Mucosa of rectum (tissue), 2 donors: ENCODE results near the gene OR2T11.
"Not testable (repeated sequence)": the region's sequence is repeated elsewhere in the genome, so short reads cannot be mapped to it uniquely, and the experiment has no call there.

Experiments used
- H3K27ac ChIP-seq, 2 donors: one replicate each; pipeline ENCODE4 v1.7.0; 2013; ENCODE audit warnings: inconsistent platforms in 2 of 2, low read depth in 2 of 2, low read length in 2 of 2
- H3K27me3 ChIP-seq, 2 donors: one replicate each; pipeline ENCODE4 v1.7.0; 2013; ENCODE audit warnings: low read length in 2 of 2; ENCODE audit not compliant: control insufficient read depth in 2 of 2, insufficient read depth in 2 of 2
- H3K36me3 ChIP-seq, 2 donors: one replicate each; pipeline ENCODE4 v1.7.0; 2013; ENCODE audit warnings: low read length in 2 of 2; ENCODE audit not compliant: control insufficient read depth in 2 of 2, insufficient read depth in 2 of 2
- H3K4me1 ChIP-seq, 2 donors: one replicate each; pipeline ENCODE4 v1.7.0; 2013; ENCODE audit warnings: low read length in 2 of 2, mild to moderate bottlenecking in 1 of 2; ENCODE audit not compliant: control insufficient read depth in 2 of 2, insufficient read depth in 2 of 2
- H3K4me3 ChIP-seq, 2 donors: one replicate each; pipeline ENCODE4 v1.7.0; 2013; ENCODE audit warnings: low read length in 2 of 2
- H3K9ac ChIP-seq, 2 donors: one replicate each; pipeline ENCODE4 v1.7.0; 2013; ENCODE audit warnings: low read length in 2 of 2, low read depth in 1 of 2, mild to moderate bottlenecking in 1 of 2
- H3K9me3 ChIP-seq, 2 donors: one replicate each; pipeline ENCODE4 v1.7.0; 2013; ENCODE audit warnings: low read length in 2 of 2; ENCODE audit not compliant: control insufficient read depth in 2 of 2
- donor health status: healthy.
- donor health status: Normal muscosa, but diverticular disease.

OR2T11 gene

GRCh38 chr1:248634991-248635390, at the start of gene OR2T11:
Gene OR2T11 (minus strand): TSS chr1:248635091. CDS start chr1:248627128, 7,963 bp downstream.
- H3K4me3 ChIP-seq, H3K9me3 ChIP-seq: not testable (repeated sequence)

GRCh38 chr1:248681651-248682050, 46.8 kb upstream of the OR2T11 start:
- Histone ChIP-seq H3K27me3 (no peaks in the 10 kb centered on the region), H3K27ac (no peak overlapping the region)

More at GRCh38 chr1:248634991-248635390, at the start of gene OR2T11:
- not testable (repeated sequence) for H3K27ac ChIP-seq, H3K9ac ChIP-seq, H3K4me1 ChIP-seq, H3K27me3 ChIP-seq, H3K36me3 ChIP-seq

GRCh38 chr1:248670003-248670402, 35.1 kb upstream of the OR2T11 start:
- Histone ChIP-seq H3K9ac (no peak overlapping the region), H3K4me1 (no peaks in the 10 kb centered on the region), H3K4me3 (no peak overlapping the region), H3K27ac (no peak overlapping the region), H3K9me3 (peaks cover 0 to 2% of the 10 kb centered on the region in 2 donors), H3K27me3 (no peaks in the 10 kb centered on the region), H3K36me3 (no peaks in the 10 kb centered on the region)

More at GRCh38 chr1:248681651-248682050, 46.8 kb upstream of the OR2T11 start:
- no peaks in the 10 kb centered on the region for H3K4me1 ChIP-seq
- no peak overlapping the region for H3K9ac ChIP-seq
- no peaks in the 10 kb centered on the region for H3K36me3 ChIP-seq
- H3K4me3 ChIP-seq = no peak overlapping the region
- H3K9me3 ChIP-seq = no peaks in the 10 kb centered on the region

GRCh38 chr1:248663453-248664328, 28.8 kb upstream of the OR2T11 start:
- not testable (repeated sequence) for H3K4me3 ChIP-seq, H3K27me3 ChIP-seq, H3K4me1 ChIP-seq, H3K9ac ChIP-seq, H3K9me3 ChIP-seq, H3K36me3 ChIP-seq, H3K27ac ChIP-seq

- H3K9ac ChIP-seq, H3K27ac ChIP-seq, H3K36me3 ChIP-seq, H3K27me3 ChIP-seq, H3K4me3 ChIP-seq, H3K4me1 ChIP-seq, H3K9me3 ChIP-seq: not testable (repeated sequence)
Observed at GRCh38 chr1:248656797-248657196, 21.9 kb upstream of the OR2T11 start.

- H3K9ac ChIP-seq, H3K4me3 ChIP-seq, H3K27me3 ChIP-seq, H3K27ac ChIP-seq, H3K36me3 ChIP-seq, H3K9me3 ChIP-seq, H3K4me1 ChIP-seq: not testable (repeated sequence)
Observed at GRCh38 chr1:248655354-248655753, 20.5 kb upstream of the OR2T11 start, which contains the start of gene OR2T27. Gene OR2T27 (minus strand): TSS chr1:248655528. CDS start chr1:248650884, 4,644 bp downstream.

- H3K36me3 ChIP-seq, H3K4me3 ChIP-seq, H3K9me3 ChIP-seq, H3K9ac ChIP-seq, H3K27me3 ChIP-seq, H3K27ac ChIP-seq, H3K4me1 ChIP-seq: not testable (repeated sequence)
Observed at GRCh38 chr1:248648770-248649536, 14.1 kb upstream of the OR2T11 start.

GRCh38 chr1:248645178-248645577, 10.3 kb upstream of the OR2T11 start, which contains the start of gene OR2T35:
Gene OR2T35 (minus strand): TSS chr1:248645278. CDS start chr1:248639258, 6,020 bp downstream.
- H3K4me3 ChIP-seq, H3K27me3 ChIP-seq, H3K9me3 ChIP-seq, H3K4me1 ChIP-seq, H3K36me3 ChIP-seq, H3K9ac ChIP-seq, H3K27ac ChIP-seq: not testable (repeated sequence)

- H3K4me1 ChIP-seq, H3K4me3 ChIP-seq, H3K27me3 ChIP-seq, H3K36me3 ChIP-seq, H3K9me3 ChIP-seq, H3K27ac ChIP-seq, H3K9ac ChIP-seq: not testable (repeated sequence)
Observed at GRCh38 chr1:248642971-248643651, 8.2 kb upstream of the OR2T11 start.

- H3K9me3 ChIP-seq, H3K27ac ChIP-seq, H3K9ac ChIP-seq, H3K27me3 ChIP-seq, H3K4me3 ChIP-seq, H3K36me3 ChIP-seq, H3K4me1 ChIP-seq: not testable (repeated sequence)
Observed at GRCh38 chr1:248641583-248641982, 6.7 kb upstream of the OR2T11 start.
